Measurements from ENCODE around the gene RENBP.

Gene RENBP

DNA sequence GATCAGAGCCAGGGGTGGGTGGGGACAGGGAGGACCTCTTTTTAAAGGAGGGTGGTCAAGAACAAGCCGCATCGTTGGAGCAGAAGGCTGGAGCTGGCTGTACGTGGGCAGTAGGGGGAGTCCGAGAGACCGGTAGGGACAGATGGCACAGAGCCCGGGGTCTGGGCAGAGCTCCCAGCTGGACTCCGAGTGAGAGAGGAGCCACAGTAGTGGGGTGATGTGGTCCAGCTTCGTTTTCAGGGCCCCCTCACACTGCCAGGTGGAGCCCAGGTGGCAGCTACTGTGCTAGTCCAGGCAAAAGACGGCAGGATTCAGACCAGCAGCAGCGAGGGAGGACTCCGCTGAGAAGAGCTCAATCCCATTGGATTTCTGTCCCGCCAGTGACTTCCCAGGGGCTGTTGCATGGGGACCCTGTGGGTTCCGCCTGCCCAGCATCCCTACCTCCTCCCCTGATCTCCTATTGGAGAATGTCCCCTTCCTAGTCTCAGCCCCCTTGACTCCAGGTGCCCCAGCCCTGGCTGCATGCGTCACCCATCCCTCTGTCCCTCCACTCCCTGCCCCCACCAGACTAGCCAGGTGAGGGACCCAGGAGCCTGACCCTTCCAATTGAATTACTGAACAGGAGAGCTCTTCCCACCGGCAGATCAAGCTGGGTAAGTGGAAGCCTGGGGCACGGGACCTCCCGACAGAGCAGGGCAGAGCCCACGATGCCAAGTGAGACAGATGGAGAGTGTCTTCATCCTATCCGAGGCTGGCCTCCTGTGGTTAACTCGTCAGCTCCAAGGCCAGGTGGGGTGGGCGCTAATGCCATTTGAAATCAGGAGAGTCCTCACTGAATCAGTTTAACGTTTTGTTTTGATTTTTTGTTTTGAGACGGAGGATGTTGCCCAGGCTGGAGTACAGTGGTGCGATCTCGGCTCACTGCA lies 21.2 kb downstream of the RENBP start:
- no peak for DNase-seq (ENCODE audit: low read depth)
- TF ChIP-seq, protein P1, sequence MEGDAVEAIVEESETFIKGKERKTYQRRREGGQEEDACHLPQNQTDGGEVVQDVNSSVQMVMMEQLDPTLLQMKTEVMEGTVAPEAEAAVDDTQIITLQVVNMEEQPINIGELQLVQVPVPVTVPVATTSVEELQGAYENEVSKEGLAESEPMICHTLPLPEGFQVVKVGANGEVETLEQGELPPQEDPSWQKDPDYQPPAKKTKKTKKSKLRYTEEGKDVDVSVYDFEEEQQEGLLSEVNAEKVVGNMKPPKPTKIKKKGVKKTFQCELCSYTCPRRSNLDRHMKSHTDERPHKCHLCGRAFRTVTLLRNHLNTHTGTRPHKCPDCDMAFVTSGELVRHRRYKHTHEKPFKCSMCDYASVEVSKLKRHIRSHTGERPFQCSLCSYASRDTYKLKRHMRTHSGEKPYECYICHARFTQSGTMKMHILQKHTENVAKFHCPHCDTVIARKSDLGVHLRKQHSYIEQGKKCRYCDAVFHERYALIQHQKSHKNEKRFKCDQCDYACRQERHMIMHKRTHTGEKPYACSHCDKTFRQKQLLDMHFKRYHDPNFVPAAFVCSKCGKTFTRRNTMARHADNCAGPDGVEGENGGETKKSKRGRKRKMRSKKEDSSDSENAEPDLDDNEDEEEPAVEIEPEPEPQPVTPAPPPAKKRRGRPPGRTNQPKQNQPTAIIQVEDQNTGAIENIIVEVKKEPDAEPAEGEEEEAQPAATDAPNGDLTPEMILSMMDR (IDR thresholded peaks at IDR 0.05; ENCODE audit: low read depth, low read length, missing control alignments), result peak; percentile 63
- in situ Hi-C loops (cut with HindIII; ENCODE audit: low sequenced_read_pairs), result no loop called here
- no peak overlapping the region for H3K4me3 ChIP-seq (ENCODE audit: low read depth, low read length)

DNA sequence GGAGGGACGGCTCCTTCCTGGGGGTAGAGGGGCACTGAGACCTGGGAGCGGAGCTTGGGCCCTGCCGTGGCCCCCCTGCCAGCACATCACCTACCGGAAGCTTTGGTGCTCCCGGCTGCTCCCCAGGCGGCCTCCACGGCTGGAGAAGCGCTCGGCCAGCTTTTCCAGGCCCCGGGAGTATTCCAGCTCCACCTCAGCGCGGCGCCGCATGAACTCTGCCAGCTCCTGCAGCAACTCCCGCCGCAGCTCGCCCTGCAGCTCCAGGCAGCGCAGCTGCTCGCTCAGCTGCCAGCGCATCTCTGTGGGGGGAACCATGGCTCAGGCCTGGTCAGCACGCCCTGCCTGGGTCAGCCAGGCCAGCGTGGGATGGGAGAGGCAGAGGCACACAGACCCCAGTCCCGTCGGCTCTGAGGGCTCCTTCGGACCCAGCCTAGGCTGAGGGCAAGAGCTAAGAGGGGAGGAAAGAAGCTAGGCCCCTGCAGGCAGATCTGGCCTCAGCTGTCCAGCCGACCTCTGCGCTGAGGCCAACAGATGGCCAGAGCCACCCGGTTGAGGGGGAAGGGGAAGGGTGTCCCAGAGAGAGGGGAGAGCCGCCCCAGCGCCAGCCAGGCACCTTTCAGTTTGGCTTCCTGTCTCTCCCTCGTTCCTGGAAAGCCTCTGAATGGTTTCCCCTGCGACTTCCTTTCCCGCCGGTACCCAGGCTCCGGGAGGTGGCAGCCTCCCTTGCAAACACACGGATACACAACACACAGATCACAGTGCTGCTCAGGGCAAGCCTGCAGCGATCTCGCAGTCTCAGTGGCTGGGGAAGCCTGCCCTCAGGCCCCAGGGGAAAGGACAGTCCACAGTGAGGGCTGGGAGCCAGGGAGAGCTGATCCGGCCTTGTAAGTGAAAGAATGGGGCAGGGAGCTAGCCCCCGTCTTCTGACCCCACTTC lies 22.7 kb downstream of the RENBP start:
- H3K4me3 ChIP-seq (ENCODE audit: low read depth, low read length), result no peak overlapping the region
- TF ChIP-seq, protein P1 (IDR thresholded peaks at IDR 0.05; ENCODE audit: low read depth, low read length, missing control alignments), result no peak
- DNase-seq (ENCODE audit: low read depth), result no peak
- in situ Hi-C loops (cut with HindIII; ENCODE audit: low sequenced_read_pairs), result no loop called here

DNA sequence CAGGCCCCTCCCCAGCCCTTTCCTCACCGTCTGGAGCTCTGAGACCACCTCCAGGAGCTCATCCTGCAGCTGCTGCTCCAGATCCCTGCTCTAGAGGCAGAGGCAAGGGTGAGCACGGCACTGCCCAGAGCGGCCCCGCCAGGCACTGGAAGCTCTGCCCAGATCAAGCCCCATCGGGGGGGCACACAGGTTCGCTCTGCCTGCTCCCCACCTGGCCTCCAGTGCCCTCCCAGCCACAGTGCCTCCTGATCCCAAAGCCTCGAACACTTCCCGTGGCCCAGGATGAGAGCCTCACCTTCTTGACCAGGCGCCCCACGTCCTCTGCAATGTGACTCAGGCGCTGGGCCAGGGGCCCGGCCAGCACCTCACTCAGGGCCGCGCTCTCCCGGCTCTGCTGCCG lies 23.4 kb downstream of the RENBP start:
- no peak for DNase-seq (ENCODE audit: low read depth)
- in situ Hi-C loops (cut with HindIII; ENCODE audit: low sequenced_read_pairs), result no loop called here
- H3K4me3 ChIP-seq (ENCODE audit: low read depth, low read length), result no peak overlapping the region
- TF ChIP-seq, protein P1 (IDR thresholded peaks at IDR 0.05; ENCODE audit: low read depth, low read length, missing control alignments), result no peak

DNA sequence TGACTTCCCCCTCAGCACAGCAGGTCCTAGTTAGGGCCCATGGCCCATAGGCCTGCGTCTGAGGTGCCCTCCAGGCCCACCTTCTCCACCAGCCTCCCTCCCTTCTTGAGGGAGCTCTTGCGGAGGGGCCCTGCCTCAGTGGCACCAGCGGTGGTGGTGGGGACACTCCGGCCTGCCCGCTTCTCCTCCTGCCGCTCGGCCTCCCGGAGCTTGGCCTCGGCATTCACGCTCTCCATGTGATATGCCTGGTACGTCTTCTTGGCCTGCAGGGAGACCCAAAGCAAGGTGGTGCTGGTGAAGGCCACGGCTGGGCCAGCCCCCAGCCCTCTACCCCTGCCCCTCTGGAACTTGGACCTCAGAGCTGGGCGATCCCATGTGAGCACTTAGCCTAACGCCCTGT lies 23.9 kb downstream of the RENBP start:
- no peak overlapping the region for H3K4me3 ChIP-seq (ENCODE audit: low read depth, low read length)
- DNase-seq (ENCODE audit: low read depth), result no peak
- TF ChIP-seq, protein P1 (IDR thresholded peaks at IDR 0.05; ENCODE audit: low read depth, low read length, missing control alignments), result no peak
- in situ Hi-C loops (cut with HindIII; ENCODE audit: low sequenced_read_pairs), result no loop called here

DNA sequence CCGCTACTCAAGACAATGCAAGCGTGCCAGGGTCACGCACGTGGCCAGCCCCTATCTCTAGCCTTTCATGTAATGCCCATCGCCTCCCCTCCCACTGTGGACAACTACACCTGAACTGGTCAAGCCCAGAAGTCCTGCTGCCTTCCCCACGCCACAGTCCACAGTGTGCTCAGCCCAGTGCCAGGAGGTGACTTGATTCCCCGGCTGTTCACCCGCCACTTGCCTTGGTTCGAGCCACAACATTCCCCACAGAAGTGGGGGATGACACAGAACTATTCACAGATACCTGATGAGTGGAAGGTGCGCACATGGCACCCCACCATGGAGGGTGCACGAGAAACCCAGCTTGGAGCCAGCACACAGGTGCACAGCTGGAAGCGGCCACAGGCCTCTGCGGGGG lies 25.2 kb downstream of the RENBP start:
- no peak for DNase-seq (ENCODE audit: low read depth)
- TF ChIP-seq, protein P1 (IDR thresholded peaks at IDR 0.05; ENCODE audit: low read depth, low read length, missing control alignments), result no peak
- in situ Hi-C loops (cut with HindIII; ENCODE audit: low sequenced_read_pairs), result no loop called here
- H3K4me3 ChIP-seq (ENCODE audit: low read depth, low read length), result no peak overlapping the region

DNA sequence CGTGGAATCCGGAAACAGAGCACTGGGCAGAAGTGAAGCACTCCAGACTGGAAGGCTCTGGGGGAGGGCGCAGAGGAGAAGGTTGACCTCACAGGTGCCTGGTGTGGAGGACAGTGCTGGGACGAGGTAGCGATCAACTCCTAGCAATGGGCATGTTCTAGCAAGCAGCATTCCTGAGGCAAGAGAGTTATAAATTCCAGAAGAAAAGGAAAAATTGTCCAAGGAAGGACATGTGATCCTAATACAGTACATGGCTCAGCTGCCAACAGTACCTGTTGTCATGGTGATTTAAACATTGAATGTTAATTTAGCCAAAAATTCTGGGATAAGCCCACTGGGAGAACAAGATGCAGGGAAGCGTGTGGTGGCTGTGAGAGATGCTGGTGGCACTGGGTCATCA lies 26.6 kb downstream of the RENBP start:
- no peak for DNase-seq (ENCODE audit: low read depth)
- in situ Hi-C loops (cut with HindIII; ENCODE audit: low sequenced_read_pairs), result no loop called here
- TF ChIP-seq, protein P1 (IDR thresholded peaks at IDR 0.05; ENCODE audit: low read depth, low read length, missing control alignments), result no peak
- H3K4me3 ChIP-seq (ENCODE audit: low read depth, low read length), result no peak overlapping the region

Measured in astrocyte of the cerebellum (primary cell).